GM12878 (cell line): ENCODE results near the gene HDAC9. TPM values are rescaled to one million over a fixed set of nuclear protein-coding genes. Genes with fewer than 3 reads are reported as not detected.

Experiments
- ATAC-seq: fragments of 200-7000 bp; cut with Tn5 transposase; 3 replicates; pipeline ENCODE4 v1.9.1; 2020; ENCODE audit warnings: mild to moderate bottlenecking, moderate library complexity
- BruUV-seq: library from RNA; stranded (reverse); fragments of 400-500 nt; replicated peaks from 2 replicates; lab custom pipeline; 2021; lab: Mats Ljungman, UMichigan
- CTCF ChIA-PET: fragments of 300-600 bp; sonication (Branson Sonifier 250); formaldehyde crosslinking; extraction: SDS; loops from one replicate; lab custom pipeline; 2021; ENCODE audit warnings: inconsistent platforms; lab: Yijun Ruan, JAX
- POLR2A ChIA-PET: fragments of 350-600 bp; formaldehyde crosslinking; extraction: SDS; loops from one replicate; lab custom pipeline; 2021; ENCODE audit warnings: inconsistent platforms; lab: Charles Lee
- RAD21 ChIA-PET: fragments of 300-600 bp; sonication (Branson Sonifier 250); formaldehyde crosslinking; loops from one replicate; lab custom pipeline; 2023; ENCODE audit warnings: antibody characterized with exemption; ENCODE audit not compliant: unreplicated experiment; lab: Charles Lee
- SMC1A ChIA-PET: fragments of 300-600 bp; sonication (Branson Sonifier 250); formaldehyde crosslinking; loops from one replicate; lab custom pipeline; 2023; ENCODE audit not compliant: unreplicated experiment, uncharacterized antibody; lab: Charles Lee
- DNase-seq: peaks from one replicate; pipeline ENCODE4 v3.0.0-alpha.2; 2011; ENCODE audit warnings: low read depth, low spot score
- FAIRE-seq: peaks from 3 replicates; lab custom pipeline; 2011; peaks lifted over from hg19 to GRCh38; lab: Jason Lieb, UNC
- H2AFZ ChIP-seq: 2 replicates; pipeline ENCODE4 v1.6.0; 2011; ENCODE audit warnings: low read depth, low read length, control low read depth; ENCODE audit not compliant: control insufficient read depth
- H3K27ac ChIP-seq: 2 replicates; pipeline ENCODE4 v1.5.1; 2011; ENCODE audit warnings: control low read depth; ENCODE audit not compliant: control insufficient read depth, insufficient read depth
- H3K27me3 ChIP-seq, 2 experiments: replicated peaks in 1 of 2; 2 replicates each; pipeline versions ENCODE4 v1.6.0 to v1.6.1; 2011; ENCODE audit warnings: low read length in 1 of 2; ENCODE audit not compliant: control insufficient read depth in 2 of 2, insufficient read depth in 2 of 2
- H3K36me3 ChIP-seq, 2 experiments: 2 replicates each; pipeline ENCODE4 v1.5.1; 2011; ENCODE audit warnings: low read length in 1 of 2; ENCODE audit not compliant: control insufficient read depth in 2 of 2, insufficient read depth in 2 of 2
- H3K4me1 ChIP-seq: 2 replicates; pipeline ENCODE4 v1.6.1; 2011; ENCODE audit warnings: mild to moderate bottlenecking, low read length, moderate library complexity, mixed read lengths; ENCODE audit not compliant: control insufficient read depth, insufficient read depth
- H3K4me2 ChIP-seq: 2 replicates; pipeline ENCODE4 v1.6.0; 2011; ENCODE audit warnings: control low read depth; ENCODE audit not compliant: control insufficient read depth, insufficient read depth
- H3K4me3 ChIP-seq: fragments of 200-600 bp; sonication (generic); 2 replicates; pipeline ENCODE4 v1.5.1; 2016
- H3K79me2 ChIP-seq: 2 replicates; pipeline ENCODE4 v1.6.0; 2011; ENCODE audit warnings: low read length; ENCODE audit not compliant: control insufficient read depth, insufficient read depth
- H3K9ac ChIP-seq: 2 replicates; pipeline ENCODE4 v1.8.0; 2011; ENCODE audit warnings: low read length, control low read depth, mixed read lengths; ENCODE audit not compliant: control insufficient read depth, insufficient read depth
- H3K9me3 ChIP-seq: replicated peaks from 3 replicates; pipeline ENCODE4 v1.5.1; 2011; ENCODE audit warnings: mild to moderate bottlenecking, low read length; ENCODE audit not compliant: control insufficient read depth, insufficient read depth
- H4K20me1 ChIP-seq: 2 replicates; pipeline ENCODE4 v1.6.0; 2011; ENCODE audit not compliant: control insufficient read depth, insufficient read depth
- ASH2L ChIP-seq: fragments of 300-600, 200-600 bp; sonication (generic); IDR thresholded peaks from 2 replicates; pipeline ENCODE4 v1.6.1; 2017; ENCODE audit warnings: low read depth, mild to moderate bottlenecking, borderline replicate concordance
- BACH1 ChIP-seq: fragments of 450-650 bp; IDR thresholded peaks from 2 replicates; pipeline ENCODE4 v1.6.1; 2017; ENCODE audit warnings: mild to moderate bottlenecking, borderline replicate concordance
- CREM ChIP-seq: IDR thresholded peaks from 2 replicates; pipeline ENCODE4 v1.6.1; 2014; ENCODE audit warnings: antibody characterized with exemption, low read depth
- EED ChIP-seq: sonication (generic); IDR thresholded peaks from 2 replicates; pipeline ENCODE4 v1.6.1; 2016; ENCODE audit warnings: antibody characterized with exemption, low read depth
- FOS ChIP-seq: IDR thresholded peaks from 3 replicates; pipeline ENCODE4 v1.6.1; 2011; ENCODE audit warnings: borderline replicate concordance; ENCODE audit not compliant: insufficient read length; ENCODE audit errors: extremely low read depth
- FOXK2 ChIP-seq: fragments of 450-650 bp; IDR thresholded peaks from 2 replicates; pipeline ENCODE4 v1.6.1; 2017; ENCODE audit warnings: mild to moderate bottlenecking, moderate library complexity
- HDAC6 ChIP-seq: fragments of 200-600 bp; sonication (generic); IDR thresholded peaks from one replicate; pipeline ENCODE4 v1.8.0; 2017; ENCODE audit warnings: antibody characterized with exemption; ENCODE audit not compliant: unreplicated experiment
- KDM1A ChIP-seq: fragments of 200-600 bp; sonication (generic); IDR thresholded peaks from 2 replicates; pipeline ENCODE4 v1.6.1; 2016; ENCODE audit warnings: borderline replicate concordance
- NFIC ChIP-seq: IDR thresholded peaks from 2 replicates; pipeline ENCODE4 v1.6.1; 2012; ENCODE audit warnings: low read depth, mild to moderate bottlenecking, inconsistent platforms, low read length, moderate library complexity
- NFYA ChIP-seq: IDR thresholded peaks from 2 replicates; pipeline ENCODE4 v1.6.1; 2011; ENCODE audit warnings: low read depth, mild to moderate bottlenecking, low read length, improper control_type of control experiment, borderline replicate concordance
- RB1 ChIP-seq: fragments of 450-650 bp; formaldehyde crosslinking; IDR thresholded peaks from 2 replicates; pipeline ENCODE4 v1.6.1; 2017; ENCODE audit warnings: mild to moderate bottlenecking, borderline replicate concordance
- TARDBP ChIP-seq: IDR thresholded peaks from 2 replicates; pipeline ENCODE4 v1.6.1; 2016; ENCODE audit warnings: borderline replicate concordance
- TBL1XR1 ChIP-seq: IDR thresholded peaks from 2 replicates; pipeline ENCODE4 v1.6.1; 2012; ENCODE audit warnings: low read depth, low read length, improper control_type of control experiment
- TCF12 ChIP-seq: IDR thresholded peaks from 2 replicates; pipeline ENCODE4 v1.6.1; 2011; ENCODE audit warnings: low read depth, mild to moderate bottlenecking, low read length
- TCF7 ChIP-seq: IDR thresholded peaks from 2 replicates; pipeline ENCODE4 v1.6.1; 2014; ENCODE audit warnings: antibody characterized with exemption, borderline replicate concordance
- WGBS: methylation state at CpG from one replicate; pipeline ENCODE4 v1.1.6; 2016; ENCODE audit warnings: low lambda C conversion rate; ENCODE audit not compliant: insufficient replicate concordance, insufficient coverage; ENCODE audit errors: missing lambda C conversion rate; 5-methylcytosine and 5-hydroxymethylcytosine counted together
- in situ Hi-C: fragments of 300-500 bp; cut with MboI; formaldehyde crosslinking; loops from 9 replicates; pipeline ENCODE4 v1.14.3; 2018; ENCODE audit warnings: mixed read lengths
- intact Hi-C: fragments of 100-400 bp; cut with micrococcal nuclease; formaldehyde crosslinking; loops from one replicate; pipeline ENCODE4 v1.14.2; 2022; ENCODE audit not compliant: unreplicated experiment
- polyA plus RNA-seq, 11 experiments: library from polyadenylated mRNA; depleted of rRNA in 4 of 11; unstranded in 6 of 11; stranded (reverse) in 5 of 11; fragments of >200 nt; fragmentation: Nextera tagmentation in 4 of 11; fragmentation: Illumina TruSeq in 1 of 11; extraction: Ambion mirVana in 4 of 11; extraction: Trizol in 1 of 11; gene quantifications; 1 replicate in 1 of 11; 2 replicates in 10 of 11; pipeline versions ENCODE4 v1.2.1 to v1.2.3, GENCODE V29; 2011 to 2016; ENCODE audit warnings: inconsistent platforms in 2 of 11, missing spikeins in 2 of 11, low read depth in 1 of 11
- total RNA-seq, 4 experiments: library from RNA; depleted of rRNA in 3 of 4; stranded (reverse); fragments of >200 nt in 3 of 4; fragmentation: Illumina TruSeq in 1 of 4; extraction: Trizol in 1 of 4; gene quantifications; 2 replicates each; pipeline versions ENCODE4 v1.2.1 to v1.2.3, GENCODE V29; 2013 to 2021
- TF ChIP-seq, protein P1 (sequence below): fragments of 450-650 bp; IDR thresholded peaks from 2 replicates; pipeline ENCODE4 v1.6.1; 2016; ENCODE audit warnings: mild to moderate bottlenecking
- TF ChIP-seq, protein P2 (sequence below): fragments of 450-650 bp; IDR thresholded peaks from 2 replicates; pipeline ENCODE4 v1.6.1; 2018; ENCODE audit warnings: mild to moderate bottlenecking, low read depth, moderate library complexity; ENCODE audit not compliant: partially characterized antibody
- TF ChIP-seq, protein P3 (sequence below): fragments of 450-650 bp; IDR thresholded peaks from 2 replicates; pipeline ENCODE4 v1.6.1; 2017; ENCODE audit warnings: mild to moderate bottlenecking
- TF ChIP-seq, protein P4 (sequence below): IDR thresholded peaks from 2 replicates; pipeline ENCODE4 v1.6.1; 2011; ENCODE audit warnings: mild to moderate bottlenecking, low read depth, low read length, moderate library complexity; ENCODE audit not compliant: insufficient replicate concordance

The HDAC9 gene
- total and polyA plus RNA-seq, 10 of the 15 experiments (the other 5 are each of a cell fraction or from before 2014, with no cell fraction given), result 0.73 to 12.8 (median 0.92) TPM

DNA sequence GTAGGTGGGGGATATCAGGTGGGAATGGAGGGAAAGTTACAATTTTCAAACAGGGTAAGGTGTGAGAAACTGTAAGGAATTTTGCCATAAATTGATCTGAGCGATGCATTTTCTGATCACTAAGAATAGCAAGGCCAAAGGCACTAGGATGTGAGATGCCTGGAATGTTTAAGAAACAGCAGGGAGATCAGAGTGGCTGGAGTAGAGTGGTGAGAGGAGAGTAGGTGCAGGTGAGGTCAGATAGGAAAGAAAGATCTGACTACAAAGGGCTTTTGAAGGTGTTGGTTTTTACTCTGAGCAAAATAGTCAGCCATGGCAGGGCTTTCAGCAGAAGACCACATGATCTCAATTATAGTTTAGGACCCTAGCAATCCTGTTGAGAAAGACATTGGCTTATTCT lies 55.0 kb downstream of the HDAC9 start:
- Histone ChIP-seq H4K20me1 (no peaks in the 10 kb centered on the region), H3K9me3 (no peaks in the 10 kb centered on the region), H3K79me2 (no peaks in the 10 kb centered on the region), H2AFZ (no peak overlapping the region), H3K9ac (no peak overlapping the region), H3K36me3 (no peaks in the 10 kb centered on the region), H3K4me3 (no peak overlapping the region), H3K27me3 (no peaks in the 10 kb centered on the region), H3K27ac (no peak overlapping the region), H3K4me2 (no peak overlapping the region), H3K4me1 (no peaks in the 10 kb centered on the region)
- CTCF ChIA-PET, result interaction anchor here (1.3 kb wide), 1 partner anchor 21 kb away, joined by 3 read pairs; no protein-coding TSS in a partner anchor
- POLR2A ChIA-PET, result no interaction called here
- WGBS, result 47% methylated on average over 1 of the region's 1 CpG
- in situ Hi-C loops (no loop called here), intact Hi-C loops (no loop called here)
- no peak for DNase-seq
- BruUV-seq, result no TSS peak
- FAIRE-seq, result no peak
- ATAC-seq, result no peak
- RAD21 ChIA-PET, result no interaction called here
- SMC1A ChIA-PET, result interaction anchor here (1.3 kb wide), 1 partner anchor 20 kb away, joined by 3 read pairs; no protein-coding TSS in a partner anchor
- TF ChIP-seq NFIC, result no peak
- no peak for TF ChIP-seq TBL1XR1
- no peak for TF ChIP-seq KDM1A
- TF ChIP-seq, protein P1, sequence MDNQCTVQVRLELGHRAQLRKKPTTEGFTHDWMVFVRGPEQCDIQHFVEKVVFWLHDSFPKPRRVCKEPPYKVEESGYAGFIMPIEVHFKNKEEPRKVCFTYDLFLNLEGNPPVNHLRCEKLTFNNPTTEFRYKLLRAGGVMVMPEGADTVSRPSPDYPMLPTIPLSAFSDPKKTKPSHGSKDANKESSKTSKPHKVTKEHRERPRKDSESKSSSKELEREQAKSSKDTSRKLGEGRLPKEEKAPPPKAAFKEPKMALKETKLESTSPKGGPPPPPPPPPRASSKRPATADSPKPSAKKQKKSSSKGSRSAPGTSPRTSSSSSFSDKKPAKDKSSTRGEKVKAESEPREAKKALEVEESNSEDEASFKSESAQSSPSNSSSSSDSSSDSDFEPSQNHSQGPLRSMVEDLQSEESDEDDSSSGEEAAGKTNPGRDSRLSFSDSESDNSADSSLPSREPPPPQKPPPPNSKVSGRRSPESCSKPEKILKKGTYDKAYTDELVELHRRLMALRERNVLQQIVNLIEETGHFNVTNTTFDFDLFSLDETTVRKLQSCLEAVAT, result no peak
- TF ChIP-seq, protein P2, sequence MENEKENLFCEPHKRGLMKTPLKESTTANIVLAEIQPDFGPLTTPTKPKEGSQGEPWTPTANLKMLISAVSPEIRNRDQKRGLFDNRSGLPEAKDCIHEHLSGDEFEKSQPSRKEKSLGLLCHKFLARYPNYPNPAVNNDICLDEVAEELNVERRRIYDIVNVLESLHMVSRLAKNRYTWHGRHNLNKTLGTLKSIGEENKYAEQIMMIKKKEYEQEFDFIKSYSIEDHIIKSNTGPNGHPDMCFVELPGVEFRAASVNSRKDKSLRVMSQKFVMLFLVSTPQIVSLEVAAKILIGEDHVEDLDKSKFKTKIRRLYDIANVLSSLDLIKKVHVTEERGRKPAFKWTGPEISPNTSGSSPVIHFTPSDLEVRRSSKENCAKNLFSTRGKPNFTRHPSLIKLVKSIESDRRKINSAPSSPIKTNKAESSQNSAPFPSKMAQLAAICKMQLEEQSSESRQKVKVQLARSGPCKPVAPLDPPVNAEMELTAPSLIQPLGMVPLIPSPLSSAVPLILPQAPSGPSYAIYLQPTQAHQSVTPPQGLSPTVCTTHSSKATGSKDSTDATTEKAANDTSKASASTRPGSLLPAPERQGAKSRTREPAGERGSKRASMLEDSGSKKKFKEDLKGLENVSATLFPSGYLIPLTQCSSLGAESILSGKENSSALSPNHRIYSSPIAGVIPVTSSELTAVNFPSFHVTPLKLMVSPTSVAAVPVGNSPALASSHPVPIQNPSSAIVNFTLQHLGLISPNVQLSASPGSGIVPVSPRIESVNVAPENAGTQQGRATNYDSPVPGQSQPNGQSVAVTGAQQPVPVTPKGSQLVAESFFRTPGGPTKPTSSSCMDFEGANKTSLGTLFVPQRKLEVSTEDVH, result no peak
- TF ChIP-seq TARDBP, result no peak
- no peak for TF ChIP-seq ASH2L
- no peak for TF ChIP-seq FOXK2
- TF ChIP-seq, protein P3, sequence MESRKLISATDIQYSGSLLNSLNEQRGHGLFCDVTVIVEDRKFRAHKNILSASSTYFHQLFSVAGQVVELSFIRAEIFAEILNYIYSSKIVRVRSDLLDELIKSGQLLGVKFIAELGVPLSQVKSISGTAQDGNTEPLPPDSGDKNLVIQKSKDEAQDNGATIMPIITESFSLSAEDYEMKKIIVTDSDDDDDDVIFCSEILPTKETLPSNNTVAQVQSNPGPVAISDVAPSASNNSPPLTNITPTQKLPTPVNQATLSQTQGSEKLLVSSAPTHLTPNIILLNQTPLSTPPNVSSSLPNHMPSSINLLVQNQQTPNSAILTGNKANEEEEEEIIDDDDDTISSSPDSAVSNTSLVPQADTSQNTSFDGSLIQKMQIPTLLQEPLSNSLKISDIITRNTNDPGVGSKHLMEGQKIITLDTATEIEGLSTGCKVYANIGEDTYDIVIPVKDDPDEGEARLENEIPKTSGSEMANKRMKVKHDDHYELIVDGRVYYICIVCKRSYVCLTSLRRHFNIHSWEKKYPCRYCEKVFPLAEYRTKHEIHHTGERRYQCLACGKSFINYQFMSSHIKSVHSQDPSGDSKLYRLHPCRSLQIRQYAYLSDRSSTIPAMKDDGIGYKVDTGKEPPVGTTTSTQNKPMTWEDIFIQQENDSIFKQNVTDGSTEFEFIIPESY, result no peak
- TF ChIP-seq TCF12, result no peak
- no peak for TF ChIP-seq RB1
- TF ChIP-seq EED, result no peak
- no peak for TF ChIP-seq FOS
- TF ChIP-seq CREM, result no peak
- TF ChIP-seq HDAC6, result no peak
- TF ChIP-seq BACH1, result no peak
- TF ChIP-seq NFYA, result no peak
- TF ChIP-seq, protein P4, sequence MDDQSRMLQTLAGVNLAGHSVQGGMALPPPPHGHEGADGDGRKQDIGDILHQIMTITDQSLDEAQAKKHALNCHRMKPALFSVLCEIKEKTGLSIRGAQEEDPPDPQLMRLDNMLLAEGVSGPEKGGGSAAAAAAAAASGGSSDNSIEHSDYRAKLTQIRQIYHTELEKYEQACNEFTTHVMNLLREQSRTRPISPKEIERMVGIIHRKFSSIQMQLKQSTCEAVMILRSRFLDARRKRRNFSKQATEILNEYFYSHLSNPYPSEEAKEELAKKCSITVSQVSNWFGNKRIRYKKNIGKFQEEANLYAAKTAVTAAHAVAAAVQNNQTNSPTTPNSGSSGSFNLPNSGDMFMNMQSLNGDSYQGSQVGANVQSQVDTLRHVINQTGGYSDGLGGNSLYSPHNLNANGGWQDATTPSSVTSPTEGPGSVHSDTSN, result no peak
- TF ChIP-seq TCF7, result no peak
